ENCODE measurements around the gene HTR3A.
"Not testable (repeated sequence)": the region's sequence is repeated elsewhere in the genome, so short reads cannot be mapped to it uniquely, and the experiment has no call there.

Gene HTR3A

GRCh38 chr11:113974741-113975470 lies at the start of gene HTR3A:
Gene HTR3A (plus strand): TSS chr11:113975108. CDS start chr11:113975326, 218 bp downstream.
- FAIRE-seq: no peak

GRCh38 chr11:113926273-113927197 lies 48.4 kb upstream of the HTR3A start:
- no peak for FAIRE-seq

- FAIRE-seq: no peak
These were observed 46.6 kb upstream of the HTR3A start for GRCh38 chr11:113928311-113928710.

GRCh38 chr11:113932788-113933187 lies 42.1 kb upstream of the HTR3A start:
- no peak for FAIRE-seq

- FAIRE-seq: not testable (repeated sequence)
These were observed 40.7 kb upstream of the HTR3A start for GRCh38 chr11:113934193-113934592.

GRCh38 chr11:113934761-113935160 lies 40.1 kb upstream of the HTR3A start:
- FAIRE-seq: no peak

GRCh38 chr11:113935858-113936257 lies 39.0 kb upstream of the HTR3A start:
- no peak for FAIRE-seq

- FAIRE-seq: no peak
These were observed 37.0 kb upstream of the HTR3A start for GRCh38 chr11:113937918-113938317.

GRCh38 chr11:113942256-113942655 lies 32.7 kb upstream of the HTR3A start:
- FAIRE-seq: no peak

GRCh38 chr11:113946162-113946561 lies 28.7 kb upstream of the HTR3A start:
- not testable (repeated sequence) for FAIRE-seq

GRCh38 chr11:113947994-113948393 lies 26.9 kb upstream of the HTR3A start:
- FAIRE-seq: no peak

GRCh38 chr11:113949891-113950290 lies 25.0 kb upstream of the HTR3A start:
- no peak for FAIRE-seq

GRCh38 chr11:113951537-113951936 lies 23.4 kb upstream of the HTR3A start:
- FAIRE-seq: no peak

GRCh38 chr11:113952070-113952469 lies 22.8 kb upstream of the HTR3A start:
- FAIRE-seq: no peak

GRCh38 chr11:113952588-113952987 lies 22.3 kb upstream of the HTR3A start:
- no peak for FAIRE-seq

GRCh38 chr11:113954235-113954634 lies 20.7 kb upstream of the HTR3A start:
- no peak for FAIRE-seq

- FAIRE-seq: no peak
These were observed 17.9 kb upstream of the HTR3A start for GRCh38 chr11:113956986-113957385.

GRCh38 chr11:113960702-113961330 lies 14.1 kb upstream of the HTR3A start:
- FAIRE-seq: no peak

- FAIRE-seq: no peak
These were observed 7.5 kb upstream of the HTR3A start for GRCh38 chr11:113967361-113967760.

GRCh38 chr11:113971506-113972195 lies 3.3 kb upstream of the HTR3A start:
- no peak for FAIRE-seq

GRCh38 chr11:113977071-113977490 lies 2.2 kb downstream of the HTR3A start:
- no peak for FAIRE-seq

- no peak for FAIRE-seq
These were observed 2.8 kb downstream of the HTR3A start for GRCh38 chr11:113977701-113978100.

- no peak for FAIRE-seq
These were observed 4.5 kb downstream of the HTR3A start for GRCh38 chr11:113979431-113979830.
